SK-N-SH (cell line): ENCODE data around the gene TIMM29. TPM values are rescaled to one million over a fixed set of nuclear protein-coding genes. Genes with fewer than 3 reads are reported as not detected.
A peak's percentile ranks its signal among the peaks of the same experiment; 100 is the strongest.

Source experiments
- CTCF ChIA-PET: fragments of 300-600, 350-600 bp; formaldehyde crosslinking; extraction: SDS; loops from one replicate; lab custom pipeline; 2021; lab: Yijun Ruan, JAX
- POLR2A ChIA-PET: fragments of 350-600 bp; sonication (Branson Sonifier 250); formaldehyde crosslinking; extraction: SDS; loops from one replicate; lab custom pipeline; 2020; ENCODE audit warnings: antibody characterized with exemption, inconsistent platforms; lab: Yijun Ruan, JAX
- DNase-seq: peaks from one replicate; pipeline ENCODE4 v3.0.0; 2012
- H2AFZ ChIP-seq: fragments of 200-600 bp; sonication (generic); 2 replicates; pipeline ENCODE4 v1.8.1; 2016; ENCODE audit warnings: antibody characterized with exemption, mild to moderate bottlenecking, low read depth
- H3F3A ChIP-seq: fragments of 200-600 bp; sonication (generic); replicated peaks from 2 replicates; pipeline ENCODE3; 2016; ENCODE audit warnings: antibody characterized with exemption, mild to moderate bottlenecking; ENCODE audit not compliant: insufficient read depth
- H3K27ac ChIP-seq, 2 experiments: fragments of 200-500 bp in 1 of 2; fragments of 200-600 bp in 1 of 2; sonication (Bioruptor generic) in 1 of 2; sonication (generic), shearing (Covaris generic) in 1 of 2; 2 replicates each; pipeline versions ENCODE4 v1.5.1 to v1.6.1; 2014 to 2016; ENCODE audit warnings: low read depth in 2 of 2, inconsistent platforms in 1 of 2, low read length in 1 of 2, mild to moderate bottlenecking in 1 of 2, mixed read lengths in 1 of 2
- H3K27me3 ChIP-seq: fragments of 200-600 bp; sonication (generic), shearing (Covaris generic); 2 replicates; pipeline ENCODE4 v1.6.1; 2016; ENCODE audit warnings: mixed run types; ENCODE audit not compliant: insufficient read depth
- H3K36me3 ChIP-seq, 2 experiments: fragments of 200-500 bp in 1 of 2; fragments of 200-600 bp in 1 of 2; sonication (Bioruptor generic) in 1 of 2; sonication (generic) in 1 of 2; replicated peaks in 1 of 2; 2 replicates each; pipeline versions ENCODE3 to v1.5.1; 2014 to 2016; ENCODE audit warnings: low read length in 1 of 2, mild to moderate bottlenecking in 1 of 2; ENCODE audit not compliant: insufficient read depth in 2 of 2, control insufficient read depth in 1 of 2
- H3K4me1 ChIP-seq, 2 experiments: fragments of 200-500 bp in 1 of 2; fragments of 200-600 bp in 1 of 2; sonication (Bioruptor generic) in 1 of 2; sonication (generic), shearing (Covaris generic) in 1 of 2; 2 replicates each; pipeline versions ENCODE4 v1.5.1 to v1.6.1; 2014 to 2016; ENCODE audit warnings: low read depth in 1 of 2, low read length in 1 of 2, mixed run types in 1 of 2; ENCODE audit not compliant: insufficient read depth in 2 of 2, control insufficient read depth in 1 of 2
- H3K4me2 ChIP-seq: fragments of 200-600 bp; sonication (generic), shearing (Covaris generic); 2 replicates; pipeline ENCODE4 v1.6.1; 2017; ENCODE audit warnings: mixed run types
- H3K4me3 ChIP-seq, 2 experiments: fragments of 200-500 bp in 1 of 2; fragments of 200-600 bp in 1 of 2; sonication (Bioruptor generic) in 1 of 2; sonication (generic), shearing (Covaris generic) in 1 of 2; 2 replicates each; pipeline versions ENCODE4 v1.5.1 to v1.8.1; 2014 to 2016; ENCODE audit warnings: low read depth in 2 of 2, inconsistent platforms in 1 of 2, low read length in 1 of 2, mild to moderate bottlenecking in 1 of 2, mixed read lengths in 1 of 2, moderate library complexity in 1 of 2
- H3K79me2 ChIP-seq: fragments of 200-600 bp; sonication (generic); 2 replicates; pipeline ENCODE4 v1.8.1; 2017; ENCODE audit warnings: mild to moderate bottlenecking; ENCODE audit not compliant: insufficient read depth
- H3K9ac ChIP-seq: fragments of 200-600 bp; sonication (generic); 2 replicates; pipeline ENCODE4 v1.6.1; 2017; ENCODE audit warnings: mixed run types
- H3K9me2 ChIP-seq: fragments of 200-600 bp; sonication (generic); 2 replicates; pipeline ENCODE4 v1.6.1; 2017; ENCODE audit warnings: mixed run types
- H3K9me3 ChIP-seq: fragments of 200-600 bp; sonication (generic); 2 replicates; pipeline ENCODE4 v1.6.1; 2017; ENCODE audit warnings: mixed run types, mild to moderate bottlenecking, moderate library complexity
- H4K20me1 ChIP-seq: fragments of 200-600 bp; sonication (generic); 2 replicates; pipeline ENCODE4 v1.6.1; 2017; ENCODE audit warnings: mild to moderate bottlenecking, mixed run types; ENCODE audit not compliant: insufficient read depth
- CHD2 ChIP-seq: fragments of 150-350 bp; IDR thresholded peaks from 2 replicates; pipeline ENCODE4 v1.6.1; 2018; ENCODE audit warnings: low read length; ENCODE audit not compliant: partially characterized antibody
- CTCF ChIP-seq: fragments of 200-600 bp; sonication (generic); IDR thresholded peaks from 2 replicates; pipeline ENCODE4 v1.6.1; 2017; ENCODE audit warnings: antibody characterized with exemption, mild to moderate bottlenecking, moderate library complexity
- ELF1 ChIP-seq: IDR thresholded peaks from 2 replicates; pipeline ENCODE4 v1.4.0; 2012
- EZH2phosphoT487 ChIP-seq: fragments of 200-600 bp; sonication (generic); IDR thresholded peaks from 2 replicates; pipeline ENCODE4 v1.6.1; 2017; ENCODE audit warnings: low read depth, mixed run types, mild to moderate bottlenecking, antibody characterized with exemption, moderate library complexity, borderline replicate concordance
- FOSL2 ChIP-seq: IDR thresholded peaks from 2 replicates; pipeline ENCODE4 v1.4.0; 2012; ENCODE audit warnings: low read depth, mild to moderate bottlenecking, moderate library complexity, borderline replicate concordance
- FOXJ3 ChIP-seq: sonication (generic); formaldehyde crosslinking; IDR thresholded peaks from 2 replicates; pipeline ENCODE4 v1.5.1; 2020; ENCODE audit warnings: mild to moderate bottlenecking, missing genetic modification reagents
- FOXM1 ChIP-seq: IDR thresholded peaks from 2 replicates; pipeline ENCODE4 v1.4.0; 2012; ENCODE audit warnings: low read depth, mild to moderate bottlenecking
- GATA2 ChIP-seq: sonication (generic); formaldehyde crosslinking; IDR thresholded peaks from 2 replicates; pipeline ENCODE4 v1.5.0; 2020; ENCODE audit warnings: mild to moderate bottlenecking, missing genetic modification reagents
- IRF3 ChIP-seq: fragments of 150-350 bp; IDR thresholded peaks from 2 replicates; pipeline ENCODE4 v1.6.1; 2016; ENCODE audit warnings: mild to moderate bottlenecking, low read depth, low read length
- MAX ChIP-seq: IDR thresholded peaks from 2 replicates; pipeline ENCODE4 v1.4.0; 2012; ENCODE audit warnings: low read depth
- MXI1 ChIP-seq: IDR thresholded peaks from 2 replicates; pipeline ENCODE4 v1.6.1; 2012; ENCODE audit warnings: mild to moderate bottlenecking, low read depth, low read length, improper control_type of control experiment
- NFIC ChIP-seq: IDR thresholded peaks from 2 replicates; pipeline ENCODE4 v1.4.0; 2012; ENCODE audit warnings: borderline replicate concordance
- NRF1 ChIP-seq: IDR thresholded peaks from 2 replicates; pipeline ENCODE4 v1.6.1; 2012; ENCODE audit warnings: low read depth, mild to moderate bottlenecking, low read length
- RAD21 ChIP-seq: IDR thresholded peaks from 2 replicates; pipeline ENCODE4 v1.6.1; 2012; ENCODE audit warnings: mild to moderate bottlenecking, low read length
- SIN3A ChIP-seq: IDR thresholded peaks from 2 replicates; pipeline ENCODE4 v1.6.1; 2012; ENCODE audit warnings: low read depth, mild to moderate bottlenecking, low read length, moderate library complexity, borderline replicate concordance
- USF2 ChIP-seq: fragments of 150-350 bp; IDR thresholded peaks from 2 replicates; pipeline ENCODE4 v1.6.1; 2017; ENCODE audit warnings: antibody characterized with exemption, low read length, low read depth, borderline replicate concordance
- WGBS: methylation state at CpG from one replicate; pipeline ENCODE4 v1.1.6; 2017; ENCODE audit warnings: low lambda C conversion rate; 5-methylcytosine and 5-hydroxymethylcytosine counted together
- polyA plus RNA-seq, 3 experiments: library from polyadenylated mRNA; depleted of rRNA; stranded (reverse); fragments of >200 nt; gene quantifications; 2 replicates each; pipeline ENCODE4 v1.2.3, GENCODE V29; 2012

The TIMM29 gene
- polyA plus RNA-seq, 1 of the 3 experiments (the other 2 are of a cell fraction): 12.5 TPM

- WGBS: 97% methylated on average over 8 of the region's 8 CpGs
- TF ChIP-seq RAD21: no peak
- TF ChIP-seq USF2: no peak
- TF ChIP-seq, all 33 proteins: peak for 0
- Histone ChIP-seq H3K36me3 (no peaks in the 10 kb centered on the region), H3K9me3 (no peaks in the 10 kb centered on the region), H3K27me3 (no peaks in the 10 kb centered on the region), H3K4me2 (no peak overlapping the region), H3K27ac (no peak overlapping the region), H3K4me3 (no peak overlapping the region), H3K4me1 (peaks cover 5 to 7% of the 10 kb centered on the region in 2 experiments; a peak in 2 of 4 replicates), H2AFZ (no peak overlapping the region), H3F3A (peaks cover 4% of the 10 kb centered on the region), H3K9ac (no peak overlapping the region), H3K9me2 (no peaks in the 10 kb centered on the region), H4K20me1 (peaks cover 87% of the 10 kb centered on the region), H3K79me2 (peaks cover 100% of the 10 kb centered on the region)
- DNase-seq: no peak
- CTCF ChIA-PET: no interaction called here
- POLR2A ChIA-PET: interaction anchor here (1.2 kb wide), 1 partner anchor 10 kb away, joined by 4 read pairs; the partner anchor contains the start of gene SMARCA4
Measured at GRCh38 chr19:10971107-10971726, 42.6 kb downstream of the TIMM29 start.

- Histone ChIP-seq H3K9me2 (no peaks in the 10 kb centered on the region), H3K4me2 (peak overlapping the region; percentile 59; the same call in 1 of the 2 replicates), H3K4me3 (no peak overlapping the region), H3K9ac (no peak overlapping the region), H3F3A (peaks cover 4% of the 10 kb centered on the region), H3K4me1 (peaks cover 5 to 7% of the 10 kb centered on the region in 2 experiments; a peak in 2 of 4 replicates), H3K9me3 (no peaks in the 10 kb centered on the region), H3K79me2 (peaks cover 100% of the 10 kb centered on the region), H4K20me1 (peaks cover 91% of the 10 kb centered on the region), H3K36me3 (no peaks in the 10 kb centered on the region), H3K27ac (peak overlapping the region in 1 of 2 experiments; percentile 33; a peak in 2 of 4 replicates), H2AFZ (no peak overlapping the region), H3K27me3 (no peaks in the 10 kb centered on the region)
- no peak for DNase-seq
- TF ChIP-seq FOSL2 (no peak), IRF3 (no peak), SIN3A (no peak), NRF1 (no peak), EZH2phosphoT487 (no peak), FOXJ3 (CRISPR knock-in tag) (no peak), NFIC (no peak), CHD2 (no peak), FOXM1 (no peak), MXI1 (no peak), GATA2 (CRISPR knock-in tag) (no peak), ELF1 (no peak), CTCF (no peak), MAX (no peak)
- POLR2A ChIA-PET: no interaction called here
- WGBS: 86% methylated on average over 18 of the region's 19 CpGs
- CTCF ChIA-PET: interaction anchor here (0.9 to 2.3 kb wide), 4 partner anchors 34 to 60 kb away, joined by 3 to 10 read pairs (median 4); no protein-coding TSS in a partner anchor
Measured at GRCh38 chr19:10975374-10976130, 46.9 kb downstream of the TIMM29 start.
